Keratinocyte (primary cell): ENCODE data around the gene TMEM106B. TPM values are rescaled to one million over a fixed set of nuclear protein-coding genes. Genes with fewer than 3 reads are reported as not detected.

Experiments used
- DNase-seq: peaks from one replicate; pipeline ENCODE4 v3.0.0-alpha.2; 2011; ENCODE audit warnings: low read depth, missing footprints, low spot score
- FAIRE-seq: peaks from 2 replicates; lab custom pipeline; 2011; peaks lifted over from hg19 to GRCh38; lab: Jason Lieb, UNC
- H2AFZ ChIP-seq: 2 replicates; pipeline ENCODE4 v1.6.0; 2012; ENCODE audit warnings: low read length, control low read depth, inconsistent platforms; ENCODE audit not compliant: control insufficient read depth
- H3K27ac ChIP-seq: 2 replicates; pipeline ENCODE4 v1.5.1; 2011; ENCODE audit warnings: low read length; ENCODE audit not compliant: control insufficient read depth, insufficient read depth
- H3K27me3 ChIP-seq: 3 replicates; pipeline ENCODE4 v1.6.0; 2011; ENCODE audit warnings: low read length; ENCODE audit not compliant: control insufficient read depth, insufficient read depth; ENCODE audit errors: extremely low read depth
- H3K36me3 ChIP-seq, 2 experiments: 2 replicates in 1 of 2; 3 replicates in 1 of 2; pipeline ENCODE4 v1.5.1; 2011; ENCODE audit warnings: low read length in 2 of 2, mild to moderate bottlenecking in 1 of 2; ENCODE audit not compliant: control insufficient read depth in 2 of 2, insufficient read depth in 2 of 2; ENCODE audit errors: extremely low read depth in 1 of 2
- H3K4me1 ChIP-seq: 3 replicates; pipeline ENCODE4 v1.5.1; 2011; ENCODE audit warnings: low read length; ENCODE audit not compliant: control insufficient read depth, insufficient read depth; ENCODE audit errors: extremely low read depth
- H3K4me2 ChIP-seq: 3 replicates; pipeline ENCODE4 v1.6.0; 2011; ENCODE audit warnings: low read depth, low read length; ENCODE audit not compliant: control insufficient read depth, insufficient read depth; ENCODE audit errors: extremely low read depth
- H3K4me3 ChIP-seq, 3 experiments: fragments of 200-600 bp in 1 of 3; sonication (generic) in 1 of 3; 2 replicates in 2 of 3; 3 replicates in 1 of 3; pipeline ENCODE4 v1.5.1; 2011 to 2016; ENCODE audit warnings: low read length in 3 of 3, mild to moderate bottlenecking in 3 of 3, control low read depth in 2 of 3, inconsistent platforms in 1 of 3, low read depth in 1 of 3, mixed read lengths in 1 of 3, mixed run types in 1 of 3, moderate library complexity in 1 of 3; ENCODE audit not compliant: control insufficient read depth in 2 of 3, insufficient read depth in 2 of 3; ENCODE audit errors: extremely low read depth in 1 of 3
- H3K79me2 ChIP-seq: 2 replicates; pipeline ENCODE4 v1.6.0; 2012; ENCODE audit warnings: low read length; ENCODE audit not compliant: control insufficient read depth, insufficient read depth
- H3K9ac ChIP-seq: 3 replicates; pipeline ENCODE4 v1.6.0; 2011; ENCODE audit warnings: low read length; ENCODE audit not compliant: control insufficient read depth, insufficient read depth; ENCODE audit errors: extremely low read depth
- H3K9me1 ChIP-seq: 3 replicates; pipeline ENCODE4 v1.6.0; 2011; ENCODE audit warnings: low read length; ENCODE audit not compliant: control insufficient read depth, insufficient read depth; ENCODE audit errors: extremely low read depth
- H3K9me3 ChIP-seq: 2 replicates; pipeline ENCODE4 v1.5.1; 2012; ENCODE audit warnings: low read depth, low read length; ENCODE audit not compliant: control insufficient read depth
- H4K20me1 ChIP-seq: 3 replicates; pipeline ENCODE4 v1.6.0; 2011; ENCODE audit warnings: low read length; ENCODE audit not compliant: control insufficient read depth, insufficient read depth; ENCODE audit errors: extremely low read depth
- CTCF ChIP-seq, 3 experiments: IDR thresholded peaks in 1 of 3; conservative IDR thresholded peaks in 1 of 3; optimal IDR thresholded peaks in 1 of 3; 2 replicates in 2 of 3; 3 replicates in 1 of 3; pipeline versions ENCODE3 to v1.5.1; 2011; ENCODE audit warnings: low read length in 3 of 3, mild to moderate bottlenecking in 3 of 3, moderate library complexity in 2 of 3, control low read depth in 1 of 3, inconsistent platforms in 1 of 3; ENCODE audit not compliant: insufficient read depth in 2 of 3; ENCODE audit errors: extremely low read depth in 1 of 3
- EZH2 ChIP-seq: IDR thresholded peaks from one replicate; pipeline ENCODE4 v1.6.1; 2012; ENCODE audit warnings: inconsistent platforms, mild to moderate bottlenecking, low read length, moderate library complexity
- dilution Hi-C: fragments of 300-500 bp; cut with MboI; formaldehyde crosslinking; loops from one replicate; pipeline ENCODE4 v1.7.0; 2020; ENCODE audit warnings: low sequenced_read_pairs; ENCODE audit not compliant: extremely low pct_ligation_motif_present
- polyA plus RNA-seq, 5 experiments: library from polyadenylated mRNA; depleted of rRNA in 3 of 5; stranded (reverse) in 3 of 5; stranded (forward) in 1 of 5; unstranded in 1 of 5; fragments of >200 nt; gene quantifications; 1 replicate in 1 of 5; 2 replicates in 3 of 5; 3 replicates in 1 of 5; pipeline versions ENCODE4 v1.2.1 to v1.2.3, GENCODE V29; 2011 to 2012; ENCODE audit warnings: missing spikeins in 2 of 5, low read depth in 1 of 5, low replicate concordance in 1 of 5

Gene TMEM106B
- polyA plus RNA-seq, 1 donor (not counting 4 experiments of a cell fraction or from before 2014, with no cell fraction given): 32.9 TPM

DNA sequence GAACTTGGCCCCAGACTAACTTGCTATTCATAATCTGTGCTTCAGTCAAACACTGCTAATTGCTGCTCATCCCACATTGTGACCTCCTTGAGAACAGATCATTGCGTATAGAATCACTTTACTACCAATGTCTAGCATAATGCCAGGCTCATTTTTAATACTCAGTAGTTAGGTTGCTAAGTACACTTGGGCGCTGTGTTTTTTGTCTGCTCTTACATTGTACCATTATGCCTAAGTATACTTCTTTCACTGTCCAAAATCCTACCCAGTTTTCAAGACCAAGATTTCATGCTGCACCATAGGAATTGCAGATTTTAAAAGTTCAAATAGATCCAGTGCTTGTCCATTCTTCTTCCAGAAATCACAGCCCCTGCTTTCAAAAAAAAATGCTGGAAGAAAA, 32.8 kb upstream of the TMEM106B start:
- H3K9me3 ChIP-seq: no peaks in the 10 kb centered on the region
- H3K9ac ChIP-seq: no peak overlapping the region
- DNase-seq: no peak
- H2AFZ ChIP-seq: no peak overlapping the region
- TF ChIP-seq EZH2 (no peak), CTCF (optimal IDR thresholded peaks at IDR 0.05 in 1 of 3, IDR thresholded peaks at IDR 0.05 in 1 of 3, conservative IDR thresholded peaks at IDR 0.05 in 1 of 3; ENCODE audit: extremely low read depth in 1 of 3, insufficient read depth in 2 of 3, low read length in 3 of 3) (no peak)
- no peak overlapping the region for H3K4me3 ChIP-seq
- H3K4me1 ChIP-seq: no peaks in the 10 kb centered on the region
- no peak overlapping the region for H3K4me2 ChIP-seq
- H3K79me2 ChIP-seq: no peaks in the 10 kb centered on the region
- dilution Hi-C loops: no loop called here
- H3K27me3 ChIP-seq: no peaks in the 10 kb centered on the region
- FAIRE-seq: no peak
- H3K9me1 ChIP-seq: no peaks in the 10 kb centered on the region
- H3K36me3 ChIP-seq: no peaks in the 10 kb centered on the region
- H3K27ac ChIP-seq: no peak overlapping the region
- no peaks in the 10 kb centered on the region for H4K20me1 ChIP-seq

DNA sequence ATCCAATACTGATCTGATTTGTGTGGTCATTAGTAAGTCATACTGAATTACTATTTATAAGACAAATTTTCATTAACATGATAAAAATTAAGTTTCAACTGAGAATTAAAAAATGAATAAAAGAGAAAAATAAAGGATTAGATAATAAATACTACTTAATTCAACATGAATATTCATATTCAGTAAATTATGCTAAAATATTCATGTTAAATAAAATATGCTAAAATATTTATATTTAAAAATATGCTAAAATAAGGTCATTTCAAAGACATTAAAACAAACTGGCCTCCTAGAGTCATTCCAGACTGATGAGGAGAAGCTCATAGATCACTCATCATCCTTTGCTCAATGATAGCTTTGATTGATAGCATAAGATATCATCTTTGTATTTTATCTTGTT, 16.7 kb upstream of the TMEM106B start:
- Histone ChIP-seq H3K9ac (no peak overlapping the region), H2AFZ (no peak overlapping the region), H3K4me3 (no peak overlapping the region), H3K4me2 (no peak overlapping the region), H3K79me2 (no peaks in the 10 kb centered on the region), H3K27ac (no peak overlapping the region), H3K9me1 (no peaks in the 10 kb centered on the region), H4K20me1 (no peaks in the 10 kb centered on the region), H3K36me3 (no peaks in the 10 kb centered on the region), H3K9me3 (no peaks in the 10 kb centered on the region), H3K4me1 (no peaks in the 10 kb centered on the region), H3K27me3 (no peaks in the 10 kb centered on the region)
- FAIRE-seq: no peak
- no peak for DNase-seq
- no peak for TF ChIP-seq EZH2
- TF ChIP-seq CTCF (optimal IDR thresholded peaks at IDR 0.05 in 1 of 3, IDR thresholded peaks at IDR 0.05 in 1 of 3, conservative IDR thresholded peaks at IDR 0.05 in 1 of 3; ENCODE audit: extremely low read depth in 1 of 3, insufficient read depth in 2 of 3, low read length in 3 of 3): no peak
- dilution Hi-C loops: no loop called here
